GM12892 (cell line): ENCODE results near the gene MTHFD1L.

Experiments
- POLR2A ChIP-seq: IDR thresholded peaks from 2 replicates; pipeline ENCODE4 v1.6.1; 2011; ENCODE audit warnings: low read depth, low read length, control low read depth
- POLR2AphosphoS5 ChIP-seq: IDR thresholded peaks from 2 replicates; pipeline ENCODE4 v1.6.1; 2011; ENCODE audit warnings: low read depth, low read length, control low read depth
- TAF1 ChIP-seq: IDR thresholded peaks from 2 replicates; pipeline ENCODE4 v1.6.1; 2011; ENCODE audit warnings: low read depth, mild to moderate bottlenecking, control low read depth, low read length, borderline replicate concordance

DNA sequence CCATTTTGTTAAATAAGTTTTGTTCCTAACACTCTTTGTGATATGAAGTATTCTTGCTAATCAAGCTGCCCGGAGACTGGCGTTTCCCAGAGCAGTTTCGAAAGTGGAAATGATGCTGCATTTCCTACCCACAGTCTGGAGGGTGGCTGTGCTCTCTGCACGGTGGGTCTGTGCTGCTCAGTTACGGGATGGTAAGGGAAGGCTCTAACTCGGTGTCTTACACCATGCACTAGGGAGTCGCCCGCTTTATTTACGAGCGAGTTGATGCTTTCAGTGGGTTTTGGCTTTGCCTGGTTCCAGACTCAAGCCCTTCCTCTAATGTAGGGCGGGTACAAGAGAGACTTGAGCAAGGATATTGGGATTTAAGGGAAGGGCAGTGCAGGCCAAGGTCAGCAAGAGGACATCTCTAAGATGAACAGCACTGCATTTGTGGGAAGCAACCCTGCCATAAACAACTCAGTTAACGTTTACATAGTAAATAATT lies 194.2 kb downstream of the MTHFD1L start:
- TF ChIP-seq POLR2A (no peak), TAF1 (no peak), POLR2AphosphoS5 (no peak)
